Stimulated activated CD4-positive, alpha-beta T cell treated with anti-CD3 and anti-CD28 coated beads, Interleukin-12 subunit alpha, Interleukin-12 subunit beta, amount 100 ng/mL, for 24 hours (primary cell): Measurements from ENCODE around the gene GPX7.

Experiments
- DNase-seq, 2 experiments: peaks; one replicate each; pipeline ENCODE4 v3.0.0-alpha.2; 2020; ENCODE audit warnings: low read depth in 2 of 2

The GPX7 gene

GRCh38 chr1:52629325-52629643 lies 27.1 kb downstream of the GPX7 start:
- no peak for DNase-seq

DNA sequence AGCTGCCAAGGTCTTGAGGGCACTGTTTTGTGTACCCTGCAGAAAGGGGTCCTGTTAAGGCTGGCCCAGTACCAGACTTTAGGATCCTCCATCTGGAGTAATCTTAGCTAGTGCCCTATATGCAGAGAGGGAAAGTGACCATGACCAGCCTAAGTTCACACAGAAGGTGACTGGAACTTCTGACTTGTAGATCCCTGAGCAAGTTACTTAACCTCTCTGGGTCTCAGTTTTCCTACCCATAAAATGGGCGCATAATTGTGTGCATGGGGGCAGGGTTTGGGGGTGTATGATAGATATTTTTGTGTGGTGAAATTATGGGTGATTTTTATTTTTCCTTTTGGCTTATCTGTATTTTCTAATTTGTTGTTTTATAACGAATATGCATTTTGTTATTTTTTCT lies 27.5 kb downstream of the GPX7 start:
- no peak for DNase-seq

GRCh38 chr1:52631759-52632331 lies 29.7 kb downstream of the GPX7 start:
- DNase-seq = no peak

- peak; percentile 17 to 32 for DNase-seq
Measured at GRCh38 chr1:52632732-52633290, 30.6 kb downstream of the GPX7 start, which contains the start of gene SHISAL2A. Gene SHISAL2A (plus strand): TSS chr1:52633168. CDS start chr1:52633494, 326 bp downstream.

DNA sequence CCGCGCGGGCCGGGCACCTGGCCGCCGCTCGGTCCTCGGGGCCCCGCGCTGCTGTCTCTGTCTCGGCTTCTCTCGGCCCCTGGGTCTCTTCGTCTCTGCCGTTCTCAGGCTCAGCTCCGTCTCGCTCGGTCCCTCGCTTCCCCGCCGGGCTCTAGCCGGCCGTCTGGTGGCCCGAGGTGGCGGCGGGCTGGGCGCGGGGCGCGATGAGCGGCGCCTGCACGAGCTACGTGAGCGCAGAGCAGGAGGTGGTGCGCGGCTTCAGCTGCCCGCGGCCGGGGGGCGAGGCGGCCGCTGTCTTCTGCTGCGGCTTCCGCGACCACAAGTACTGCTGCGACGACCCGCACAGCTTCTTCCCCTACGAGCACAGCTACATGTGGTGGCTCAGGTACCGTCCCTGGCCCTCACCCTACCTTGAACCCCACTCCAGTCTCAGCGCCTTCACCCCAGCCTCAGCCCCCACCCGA lies 31.2 kb downstream of the GPX7 start:
- peak in 1 of 2 experiments; percentile 21 for DNase-seq

GRCh38 chr1:52634111-52634510 lies 31.9 kb downstream of the GPX7 start:
- DNase-seq = no peak

- no peak for DNase-seq
Measured at GRCh38 chr1:52635321-52636089, 33.3 kb downstream of the GPX7 start.

GRCh38 chr1:52636721-52637695 lies 34.8 kb downstream of the GPX7 start:
- DNase-seq = peak; percentile 34 to 51

- DNase-seq = no peak
Measured at GRCh38 chr1:52637946-52638345, 35.8 kb downstream of the GPX7 start.

DNA sequence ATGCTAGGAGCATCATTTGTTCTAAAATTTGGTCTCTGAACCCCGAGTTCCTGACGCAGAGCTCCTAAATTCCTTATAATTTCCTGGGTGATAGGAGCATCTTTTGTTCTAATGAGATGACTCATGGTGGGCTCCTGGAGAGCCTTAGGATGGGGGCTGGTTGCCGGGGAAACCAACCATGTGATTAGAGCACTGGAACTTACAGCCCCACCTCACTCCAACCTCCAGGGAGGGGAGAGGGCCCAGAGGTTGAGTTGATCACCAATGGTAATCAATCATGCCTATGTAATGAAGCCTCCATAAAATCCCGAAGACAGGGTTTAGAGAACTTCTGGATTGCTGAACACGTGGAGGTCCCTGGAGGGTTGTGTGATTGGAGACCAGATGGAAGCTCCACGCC lies 38.5 kb downstream of the GPX7 start:
- DNase-seq = no peak

- no peak for DNase-seq
Measured at GRCh38 chr1:52641307-52641706, 39.1 kb downstream of the GPX7 start.

GRCh38 chr1:52645261-52645660 lies 43.1 kb downstream of the GPX7 start:
- no peak for DNase-seq

DNA sequence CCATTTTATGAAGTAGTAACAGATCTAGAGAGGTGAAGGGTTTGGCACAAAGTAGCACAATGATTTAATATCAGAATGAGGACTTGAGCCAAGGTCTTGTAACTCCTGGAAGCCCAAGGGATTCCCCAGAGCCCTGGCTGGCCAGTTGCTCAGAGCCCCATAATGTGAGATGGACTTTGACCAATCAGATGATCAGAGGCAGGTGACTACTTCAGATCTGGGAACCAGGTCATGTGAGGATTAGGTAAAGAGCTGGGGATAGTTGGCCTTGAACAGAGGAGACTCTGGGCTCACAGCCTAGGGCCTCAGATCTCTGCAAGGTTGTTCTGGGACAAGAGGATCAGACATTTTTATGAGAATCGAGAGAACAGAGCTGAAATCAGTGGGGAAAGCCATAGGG lies 49.7 kb downstream of the GPX7 start:
- no peak for DNase-seq

GRCh38 chr1:52653207-52653849 lies 51.2 kb downstream of the GPX7 start:
- no peak for DNase-seq

GRCh38 chr1:52654063-52654462 lies 51.9 kb downstream of the GPX7 start:
- no peak for DNase-seq

- no peak for DNase-seq
Measured at GRCh38 chr1:52657702-52658101, 55.5 kb downstream of the GPX7 start.
